ENCODE data around the gene STPG1.

STPG1 gene

DNA sequence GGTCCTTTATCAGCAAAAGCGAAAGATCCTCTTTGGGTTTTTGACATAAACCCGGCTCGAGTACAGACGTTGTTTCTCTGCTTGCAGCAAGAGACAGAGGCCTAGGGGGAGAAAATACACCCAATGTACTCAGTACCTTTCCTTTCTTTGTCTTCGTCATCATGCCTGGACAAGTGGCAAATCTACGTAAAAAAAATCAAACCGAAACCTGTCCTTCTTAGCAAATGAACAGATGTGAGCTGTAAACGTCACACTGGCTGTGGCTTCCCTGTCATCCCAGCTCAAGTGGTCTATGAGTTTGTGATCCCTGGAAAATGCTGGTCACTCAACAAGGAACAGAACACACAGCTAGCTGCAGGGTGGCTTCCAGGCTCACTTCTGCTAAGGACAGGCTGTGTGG lies 39.9 kb downstream of the STPG1 start:
- DNase-seq (ENCODE audit: insufficient read length, low spot score) (no peak), FAIRE-seq (no peak)
- TF ChIP-seq, protein P1, sequence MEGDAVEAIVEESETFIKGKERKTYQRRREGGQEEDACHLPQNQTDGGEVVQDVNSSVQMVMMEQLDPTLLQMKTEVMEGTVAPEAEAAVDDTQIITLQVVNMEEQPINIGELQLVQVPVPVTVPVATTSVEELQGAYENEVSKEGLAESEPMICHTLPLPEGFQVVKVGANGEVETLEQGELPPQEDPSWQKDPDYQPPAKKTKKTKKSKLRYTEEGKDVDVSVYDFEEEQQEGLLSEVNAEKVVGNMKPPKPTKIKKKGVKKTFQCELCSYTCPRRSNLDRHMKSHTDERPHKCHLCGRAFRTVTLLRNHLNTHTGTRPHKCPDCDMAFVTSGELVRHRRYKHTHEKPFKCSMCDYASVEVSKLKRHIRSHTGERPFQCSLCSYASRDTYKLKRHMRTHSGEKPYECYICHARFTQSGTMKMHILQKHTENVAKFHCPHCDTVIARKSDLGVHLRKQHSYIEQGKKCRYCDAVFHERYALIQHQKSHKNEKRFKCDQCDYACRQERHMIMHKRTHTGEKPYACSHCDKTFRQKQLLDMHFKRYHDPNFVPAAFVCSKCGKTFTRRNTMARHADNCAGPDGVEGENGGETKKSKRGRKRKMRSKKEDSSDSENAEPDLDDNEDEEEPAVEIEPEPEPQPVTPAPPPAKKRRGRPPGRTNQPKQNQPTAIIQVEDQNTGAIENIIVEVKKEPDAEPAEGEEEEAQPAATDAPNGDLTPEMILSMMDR (IDR thresholded peaks at IDR 0.05; ENCODE audit: insufficient read depth, missing control alignments), result no peak

DNA sequence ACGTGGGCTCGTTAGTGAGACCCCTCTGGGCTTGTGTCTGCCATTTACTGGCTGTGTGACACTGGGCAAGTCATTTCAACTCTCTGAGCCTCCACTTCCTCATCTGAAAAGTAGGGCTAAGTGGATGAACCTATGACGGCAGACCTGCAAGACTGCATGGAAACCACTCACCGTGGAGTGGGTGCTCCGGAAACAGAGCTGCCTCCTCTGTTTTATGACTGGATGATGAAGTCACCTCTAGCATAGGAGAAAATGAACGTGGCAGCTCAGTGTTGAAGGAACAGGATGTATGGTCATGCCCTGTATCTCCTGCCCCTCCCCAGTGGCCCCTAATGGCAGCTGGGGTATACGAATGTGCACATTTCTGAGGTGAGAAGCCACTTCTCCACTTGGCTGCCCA lies 40.5 kb downstream of the STPG1 start:
- TF ChIP-seq, protein P1 (IDR thresholded peaks at IDR 0.05; ENCODE audit: insufficient read depth, missing control alignments), result no peak
- FAIRE-seq, result no peak
- DNase-seq (ENCODE audit: insufficient read length, low spot score), result no peak

DNA sequence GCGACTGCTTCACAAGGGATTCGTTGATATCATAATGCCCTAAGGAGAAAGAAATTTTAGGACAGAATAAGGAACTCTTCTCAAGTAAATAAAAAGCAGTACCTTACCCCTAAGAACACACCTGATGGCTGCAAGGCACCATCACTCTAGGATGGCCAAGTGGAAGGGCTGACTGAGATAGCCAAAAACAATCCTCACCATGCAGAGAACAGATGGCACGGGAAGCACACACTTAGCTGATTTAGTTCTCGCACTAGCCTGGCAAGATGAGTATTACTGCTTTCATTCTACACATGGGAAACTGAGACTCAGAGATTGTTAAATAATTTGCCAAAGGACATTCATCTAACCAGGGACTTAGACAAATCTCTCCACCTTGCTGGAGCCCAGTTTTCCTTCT lies 43.8 kb downstream of the STPG1 start:
- FAIRE-seq (no peak), DNase-seq (ENCODE audit: insufficient read length, low spot score) (no peak)
- TF ChIP-seq, protein P1 (IDR thresholded peaks at IDR 0.05; ENCODE audit: insufficient read depth, missing control alignments), result no peak

DNA sequence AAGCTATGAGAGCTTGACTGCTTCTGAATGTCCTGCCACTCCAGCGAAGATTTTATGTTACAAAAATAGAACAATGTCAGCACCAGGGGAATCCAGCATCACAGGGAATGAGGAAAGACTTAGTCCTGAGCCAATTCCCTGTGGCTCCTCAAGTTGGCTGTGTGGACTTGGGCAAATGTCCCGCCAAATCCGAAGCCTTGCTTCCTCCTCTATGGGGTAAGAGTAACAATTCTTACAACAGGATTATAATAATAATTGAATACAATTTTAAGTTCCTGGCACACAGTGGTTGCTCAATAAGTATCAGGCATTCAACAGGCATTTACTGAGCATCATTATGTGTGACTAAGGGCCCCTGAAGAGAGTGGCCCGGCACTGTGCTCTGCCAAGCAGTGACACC lies 44.4 kb downstream of the STPG1 start:
- no peak for DNase-seq (ENCODE audit: insufficient read length, low spot score)
- TF ChIP-seq, protein P1 (IDR thresholded peaks at IDR 0.05; ENCODE audit: insufficient read depth, missing control alignments), result no peak
- no peak for FAIRE-seq

DNA sequence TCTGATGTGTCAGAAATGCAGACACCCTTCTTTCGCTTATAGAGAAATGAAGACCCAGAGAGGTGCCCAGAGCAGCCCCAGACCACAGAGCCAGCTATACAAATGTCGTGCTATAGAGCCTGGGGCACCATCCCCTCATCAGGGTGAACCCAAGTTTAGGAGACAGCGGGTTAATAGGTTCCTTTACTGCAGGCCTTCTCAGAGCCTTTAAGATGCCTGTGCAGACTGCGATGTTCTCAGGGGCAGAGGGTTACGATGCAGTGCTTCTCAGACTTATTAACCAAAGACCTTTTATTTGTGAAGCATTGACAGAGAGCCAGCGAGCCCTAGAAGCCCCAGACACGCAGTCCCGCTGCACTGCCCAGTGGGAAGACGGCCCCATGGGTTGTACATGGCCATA lies 46.9 kb downstream of the STPG1 start:
- TF ChIP-seq, protein P1 (IDR thresholded peaks at IDR 0.05; ENCODE audit: insufficient read depth, missing control alignments), result no peak
- FAIRE-seq (no peak), DNase-seq (ENCODE audit: insufficient read length, low spot score) (no peak)

DNA sequence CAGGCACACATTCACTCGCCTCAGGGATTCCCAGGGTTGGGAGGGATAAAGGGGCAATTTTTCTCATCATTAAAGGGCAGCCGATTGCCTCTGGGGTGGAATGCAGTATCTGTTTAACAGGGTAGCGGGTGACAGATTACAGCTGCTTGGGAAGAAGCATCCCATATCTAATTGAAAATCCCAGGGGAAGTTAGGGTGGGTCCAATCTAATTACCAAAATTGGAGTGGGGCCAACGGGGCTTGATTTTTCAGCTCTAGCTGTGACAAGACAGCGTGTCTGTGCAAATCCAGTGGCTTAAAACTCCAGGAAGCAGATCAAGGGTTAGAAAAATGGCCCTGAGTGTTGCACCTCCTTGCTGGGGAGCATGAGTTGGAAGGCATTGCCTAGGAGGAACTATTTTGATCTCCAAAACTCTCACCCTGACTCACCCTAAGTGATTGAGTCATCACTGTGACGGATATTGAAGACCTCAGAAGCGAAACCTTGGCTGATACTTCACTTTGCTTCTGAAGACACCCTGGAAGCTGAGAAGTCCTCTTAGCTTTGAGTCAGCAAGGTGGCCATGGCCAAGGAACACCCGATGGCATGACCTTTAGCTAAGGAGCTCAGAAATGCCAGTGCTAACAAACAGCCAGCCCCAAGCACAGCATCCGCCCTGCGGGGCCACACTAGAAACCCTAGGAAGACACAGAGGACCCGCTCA lies 48.5 kb downstream of the STPG1 start:
- DNase-seq (ENCODE audit: insufficient read length, low spot score) (no peak), FAIRE-seq (no peak)
- TF ChIP-seq, protein P1 (IDR thresholded peaks at IDR 0.05; ENCODE audit: insufficient read depth, missing control alignments), result no peak

DNA sequence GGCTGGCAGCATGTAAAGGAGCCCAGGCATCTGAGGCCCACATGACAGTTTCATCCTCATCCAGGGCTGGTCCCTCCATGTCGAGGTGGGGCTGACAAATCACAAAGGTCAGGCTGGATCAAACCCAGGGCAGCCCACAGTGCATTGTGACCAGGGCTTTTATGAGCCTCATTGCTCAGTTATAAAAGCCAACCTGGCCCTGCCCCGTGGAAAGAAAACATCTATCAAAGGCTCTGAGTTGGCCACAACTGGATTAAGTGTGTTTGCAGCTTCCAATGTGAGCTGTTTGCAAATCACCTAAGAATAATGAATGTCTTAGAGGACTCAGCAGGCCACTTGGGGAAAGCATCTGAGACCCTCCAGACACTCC lies 49.0 kb downstream of the STPG1 start:
- DNase-seq (ENCODE audit: insufficient read length, low spot score) (no peak), FAIRE-seq (no peak)
- TF ChIP-seq, protein P1 (IDR thresholded peaks at IDR 0.05; ENCODE audit: insufficient read depth, missing control alignments), result no peak

Measured in D721Med (cell line).